Lower leg skin (tissue), 3 donors: ENCODE measurements around the gene NTN3.

Source experiments
- POLR2A ChIP-seq, 2 donors: fragments of 450-650 bp; IDR thresholded peaks; one replicate each; pipeline ENCODE4 v1.6.1; 2016 to 2017; ENCODE audit warnings: antibody characterized with exemption in 2 of 2, mild to moderate bottlenecking in 1 of 2, moderate library complexity in 1 of 2
- TF ChIP-seq, protein P1 (sequence below), 3 donors: fragments of 450-650 bp; IDR thresholded peaks; one replicate each; pipeline ENCODE4 v1.5.1; 2016; ENCODE audit warnings: antibody characterized with exemption in 3 of 3, mild to moderate bottlenecking in 3 of 3, moderate library complexity in 2 of 3

DNA sequence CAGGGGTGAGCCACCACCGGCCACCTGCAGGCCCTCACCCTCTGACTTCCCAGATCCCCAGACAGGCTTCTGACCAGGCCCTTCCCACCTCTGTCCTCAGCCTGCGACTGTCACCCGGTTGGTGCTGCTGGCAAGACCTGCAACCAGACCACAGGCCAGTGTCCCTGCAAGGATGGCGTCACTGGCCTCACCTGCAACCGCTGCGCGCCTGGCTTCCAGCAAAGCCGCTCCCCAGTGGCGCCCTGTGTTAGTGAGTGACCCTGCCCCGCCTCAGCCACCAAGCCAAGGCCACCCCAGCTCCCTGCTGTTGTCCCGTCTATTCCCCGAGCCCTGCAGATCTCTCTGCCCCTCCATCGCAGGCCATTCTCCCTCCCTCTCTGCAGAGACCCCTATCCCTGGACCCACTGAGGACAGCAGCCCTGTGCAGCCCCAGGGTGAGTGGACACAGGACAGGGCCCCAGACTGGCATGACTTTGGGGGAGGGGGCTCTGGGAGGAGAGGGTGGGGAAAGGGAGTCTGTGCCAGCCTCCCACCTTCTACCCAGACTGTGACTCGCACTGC lies 1.9 kb downstream of the NTN3 start:
- TF ChIP-seq, protein P1, sequence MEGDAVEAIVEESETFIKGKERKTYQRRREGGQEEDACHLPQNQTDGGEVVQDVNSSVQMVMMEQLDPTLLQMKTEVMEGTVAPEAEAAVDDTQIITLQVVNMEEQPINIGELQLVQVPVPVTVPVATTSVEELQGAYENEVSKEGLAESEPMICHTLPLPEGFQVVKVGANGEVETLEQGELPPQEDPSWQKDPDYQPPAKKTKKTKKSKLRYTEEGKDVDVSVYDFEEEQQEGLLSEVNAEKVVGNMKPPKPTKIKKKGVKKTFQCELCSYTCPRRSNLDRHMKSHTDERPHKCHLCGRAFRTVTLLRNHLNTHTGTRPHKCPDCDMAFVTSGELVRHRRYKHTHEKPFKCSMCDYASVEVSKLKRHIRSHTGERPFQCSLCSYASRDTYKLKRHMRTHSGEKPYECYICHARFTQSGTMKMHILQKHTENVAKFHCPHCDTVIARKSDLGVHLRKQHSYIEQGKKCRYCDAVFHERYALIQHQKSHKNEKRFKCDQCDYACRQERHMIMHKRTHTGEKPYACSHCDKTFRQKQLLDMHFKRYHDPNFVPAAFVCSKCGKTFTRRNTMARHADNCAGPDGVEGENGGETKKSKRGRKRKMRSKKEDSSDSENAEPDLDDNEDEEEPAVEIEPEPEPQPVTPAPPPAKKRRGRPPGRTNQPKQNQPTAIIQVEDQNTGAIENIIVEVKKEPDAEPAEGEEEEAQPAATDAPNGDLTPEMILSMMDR (IDR thresholded peaks at IDR 0.05), result no peak
- no peak for TF ChIP-seq POLR2A (IDR thresholded peaks at IDR 0.05)
